ENCODE data around the gene PRICKLE3. TPM values are rescaled to one million over a fixed set of nuclear protein-coding genes. Genes with fewer than 3 reads are reported as not detected.
"Not testable (repeated sequence)": the region's sequence is repeated elsewhere in the genome, so short reads cannot be mapped to it uniquely, and the experiment has no call there.

PRICKLE3 gene
- total and polyA plus RNA-seq, 2 donors (not counting 1 experiment from before 2014, with no cell fraction given), result 2.7 to 7.4 TPM

DNA sequence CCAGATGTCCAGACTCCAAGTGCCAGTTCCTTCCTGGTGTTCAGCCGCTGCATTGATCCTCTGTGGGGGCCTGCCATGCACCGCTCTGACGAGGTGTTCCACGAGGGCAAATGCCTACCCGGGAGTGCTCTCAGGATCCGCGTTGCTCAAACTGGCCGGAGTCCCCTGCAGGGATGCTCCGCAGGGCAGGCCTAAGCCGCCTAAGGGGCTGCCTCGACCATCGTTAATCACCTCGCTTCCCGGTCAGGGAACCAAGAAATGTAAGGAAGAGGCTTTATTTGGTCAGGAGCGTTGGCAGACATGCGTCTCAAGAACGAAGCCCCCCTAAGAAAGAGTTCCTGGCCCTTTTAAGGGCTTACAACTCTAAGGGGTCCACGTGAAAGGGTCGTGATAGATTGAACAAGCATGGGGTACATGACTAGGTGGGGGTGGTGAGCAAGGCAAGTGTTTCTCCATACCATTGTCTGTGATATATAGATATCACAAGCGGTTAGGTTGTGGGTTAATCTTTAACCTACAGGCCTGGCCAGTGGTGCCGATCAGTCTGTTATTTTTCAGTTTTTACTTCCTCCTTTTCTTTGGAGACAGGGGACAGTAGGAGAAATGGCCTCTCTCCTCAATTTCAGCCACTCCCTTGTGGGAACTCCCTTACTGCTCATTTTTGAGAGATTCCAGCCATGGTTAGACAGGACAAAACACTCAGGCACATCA lies 37.6 kb downstream of the PRICKLE3 start:
- not testable (repeated sequence) for H4K20me1 ChIP-seq (ENCODE audit: control insufficient read depth, extremely low read depth, insufficient read depth, low read length); H3K9ac ChIP-seq (ENCODE audit: insufficient read depth, low read length); H2AFZ ChIP-seq (ENCODE audit: low read length); H3K4me2 ChIP-seq (ENCODE audit: extremely low read depth, insufficient read depth, low read length); H3K9me3 ChIP-seq (ENCODE audit: control insufficient read depth, insufficient read depth, low read depth, low read length); H3K79me2 ChIP-seq (ENCODE audit: control insufficient read depth, insufficient read depth, low read length); H3K4me1 ChIP-seq (ENCODE audit: control insufficient read depth, extremely low read depth, insufficient read depth, low read length); H3K27me3 ChIP-seq (ENCODE audit: control insufficient read depth, insufficient read depth, low read length); DNase-seq (ENCODE audit: low read depth in 2 of 2); H3K27ac ChIP-seq (ENCODE audit: insufficient read depth, low read length); H3K4me3 ChIP-seq (replicated peaks in 1 of 4; ENCODE audit: control extremely low read depth in 1 of 4, insufficient read depth in 1 of 4, low read depth in 3 of 4, low read length in 4 of 4); H3K36me3 ChIP-seq (ENCODE audit: control insufficient read depth, insufficient read depth, low read length)

DNA sequence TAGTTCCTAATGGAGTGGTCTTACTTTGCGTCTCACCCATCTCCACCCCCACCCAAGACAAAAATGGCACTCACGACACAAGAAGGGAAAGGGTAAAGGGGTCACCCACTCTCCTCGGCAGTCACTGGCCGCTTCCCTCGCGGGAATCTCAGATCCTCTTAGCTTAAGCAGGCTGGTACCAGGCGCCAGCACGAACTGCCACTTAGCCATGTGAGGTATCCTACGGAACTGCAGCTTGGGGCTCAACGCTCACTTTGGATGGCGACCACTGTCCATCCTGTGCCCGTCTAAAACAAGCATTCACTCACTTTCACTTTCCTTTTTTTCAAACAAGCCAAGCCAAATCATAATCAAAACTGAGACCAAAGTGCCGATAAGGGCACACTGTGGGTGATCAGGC lies 38.2 kb downstream of the PRICKLE3 start:
- no peak overlapping the region for H3K4me2 ChIP-seq (ENCODE audit: extremely low read depth, insufficient read depth, low read length)
- no peaks in the 10 kb centered on the region for H3K36me3 ChIP-seq (ENCODE audit: control insufficient read depth, insufficient read depth, low read length)
- H3K9me3 ChIP-seq (ENCODE audit: control insufficient read depth, insufficient read depth, low read depth, low read length), result no peaks in the 10 kb centered on the region
- no peaks in the 10 kb centered on the region for H3K27me3 ChIP-seq (ENCODE audit: control insufficient read depth, insufficient read depth, low read length)
- H4K20me1 ChIP-seq (ENCODE audit: control insufficient read depth, extremely low read depth, insufficient read depth, low read length), result no peaks in the 10 kb centered on the region
- no peak overlapping the region for H3K4me3 ChIP-seq (replicated peaks in 1 of 4; ENCODE audit: control extremely low read depth in 1 of 4, insufficient read depth in 1 of 4, low read depth in 3 of 4, low read length in 4 of 4)
- no peak overlapping the region for H2AFZ ChIP-seq (ENCODE audit: low read length)
- no peak overlapping the region for H3K27ac ChIP-seq (ENCODE audit: insufficient read depth, low read length)
- H3K9ac ChIP-seq (ENCODE audit: insufficient read depth, low read length), result no peak overlapping the region
- TF ChIP-seq, protein P1, sequence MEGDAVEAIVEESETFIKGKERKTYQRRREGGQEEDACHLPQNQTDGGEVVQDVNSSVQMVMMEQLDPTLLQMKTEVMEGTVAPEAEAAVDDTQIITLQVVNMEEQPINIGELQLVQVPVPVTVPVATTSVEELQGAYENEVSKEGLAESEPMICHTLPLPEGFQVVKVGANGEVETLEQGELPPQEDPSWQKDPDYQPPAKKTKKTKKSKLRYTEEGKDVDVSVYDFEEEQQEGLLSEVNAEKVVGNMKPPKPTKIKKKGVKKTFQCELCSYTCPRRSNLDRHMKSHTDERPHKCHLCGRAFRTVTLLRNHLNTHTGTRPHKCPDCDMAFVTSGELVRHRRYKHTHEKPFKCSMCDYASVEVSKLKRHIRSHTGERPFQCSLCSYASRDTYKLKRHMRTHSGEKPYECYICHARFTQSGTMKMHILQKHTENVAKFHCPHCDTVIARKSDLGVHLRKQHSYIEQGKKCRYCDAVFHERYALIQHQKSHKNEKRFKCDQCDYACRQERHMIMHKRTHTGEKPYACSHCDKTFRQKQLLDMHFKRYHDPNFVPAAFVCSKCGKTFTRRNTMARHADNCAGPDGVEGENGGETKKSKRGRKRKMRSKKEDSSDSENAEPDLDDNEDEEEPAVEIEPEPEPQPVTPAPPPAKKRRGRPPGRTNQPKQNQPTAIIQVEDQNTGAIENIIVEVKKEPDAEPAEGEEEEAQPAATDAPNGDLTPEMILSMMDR (conservative IDR thresholded peaks at IDR 0.05 in 1 of 2, IDR thresholded peaks at IDR 0.05 in 1 of 2; ENCODE audit: low read depth in 1 of 2, low read length in 2 of 2), result no peak
- no peak for TF ChIP-seq EZH2 (IDR thresholded peaks at IDR 0.05; ENCODE audit: low read length, missing control alignments)
- no peaks in the 10 kb centered on the region for H3K79me2 ChIP-seq (ENCODE audit: control insufficient read depth, insufficient read depth, low read length)
- no peaks in the 10 kb centered on the region for H3K4me1 ChIP-seq (ENCODE audit: control insufficient read depth, extremely low read depth, insufficient read depth, low read length)
- DNase-seq (ENCODE audit: low read depth in 2 of 2), result no peak

DNA sequence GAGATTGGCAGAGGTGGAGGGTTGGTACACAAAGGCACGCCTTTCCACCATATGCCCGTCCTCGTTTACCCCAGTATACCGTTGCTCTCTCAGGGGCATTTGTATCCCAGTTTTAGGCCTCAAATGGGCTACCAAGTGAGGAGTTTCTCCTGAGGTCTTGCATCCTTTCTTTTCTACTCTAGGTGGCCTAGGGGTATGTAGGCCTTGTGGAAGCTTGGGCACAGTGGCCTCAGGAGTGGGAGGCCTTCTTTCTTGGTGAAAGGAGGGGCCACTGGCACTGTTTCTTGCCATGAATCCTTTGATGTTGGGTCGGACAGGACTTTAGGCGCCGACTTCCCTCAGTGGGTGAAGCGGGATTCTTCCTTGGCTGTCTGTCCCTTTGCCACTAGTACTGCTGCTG lies 38.9 kb downstream of the PRICKLE3 start:
- Histone ChIP-seq H3K27ac (ENCODE audit: insufficient read depth, low read length) (no peak overlapping the region), H3K27me3 (ENCODE audit: control insufficient read depth, insufficient read depth, low read length) (no peaks in the 10 kb centered on the region), H3K9me3 (ENCODE audit: control insufficient read depth, insufficient read depth, low read depth, low read length) (no peaks in the 10 kb centered on the region)

DNA sequence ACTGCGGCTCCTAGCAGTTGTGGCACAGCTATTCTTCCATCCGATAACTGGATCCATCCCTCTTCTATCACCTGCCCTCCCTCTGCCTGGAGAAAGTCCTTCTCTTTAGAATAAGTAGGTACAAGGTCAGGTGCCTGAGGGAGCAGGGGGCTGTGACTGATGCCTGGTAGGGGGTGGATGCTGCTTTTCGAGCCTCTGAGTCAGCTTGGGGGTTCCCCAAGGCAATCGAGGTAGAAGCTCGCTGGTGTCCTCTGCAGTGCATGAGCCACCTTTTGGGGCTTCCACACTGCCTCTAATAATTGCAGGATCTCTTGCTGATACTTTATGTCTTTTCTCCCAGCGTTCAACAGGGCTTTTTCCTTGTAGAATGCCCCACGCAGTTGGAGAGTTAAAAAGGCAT lies 43.0 kb downstream of the PRICKLE3 start:
- not testable (repeated sequence) for H3K36me3 ChIP-seq (ENCODE audit: control insufficient read depth, insufficient read depth, low read length)

More for the DNA sequence above, 38.9 kb downstream of the PRICKLE3 start:
- Histone ChIP-seq H3K36me3 (ENCODE audit: control insufficient read depth, insufficient read depth, low read length) (no peaks in the 10 kb centered on the region), H2AFZ (ENCODE audit: low read length) (no peak overlapping the region), H3K9ac (ENCODE audit: insufficient read depth, low read length) (no peak overlapping the region), H3K79me2 (ENCODE audit: control insufficient read depth, insufficient read depth, low read length) (no peaks in the 10 kb centered on the region), H3K4me3 (replicated peaks in 1 of 4; ENCODE audit: control extremely low read depth in 1 of 4, insufficient read depth in 1 of 4, low read depth in 3 of 4, low read length in 4 of 4) (no peak overlapping the region), H3K4me2 (ENCODE audit: extremely low read depth, insufficient read depth, low read length) (no peak overlapping the region), H3K4me1 (ENCODE audit: control insufficient read depth, extremely low read depth, insufficient read depth, low read length) (no peaks in the 10 kb centered on the region), H4K20me1 (ENCODE audit: control insufficient read depth, extremely low read depth, insufficient read depth, low read length) (no peaks in the 10 kb centered on the region)
- TF ChIP-seq, protein P1 (conservative IDR thresholded peaks at IDR 0.05 in 1 of 2, IDR thresholded peaks at IDR 0.05 in 1 of 2; ENCODE audit: low read depth in 1 of 2, low read length in 2 of 2), result no peak
- no peak for TF ChIP-seq EZH2 (IDR thresholded peaks at IDR 0.05; ENCODE audit: low read length, missing control alignments)
- DNase-seq (ENCODE audit: low read depth in 2 of 2), result no peak

More for the DNA sequence above, 43.0 kb downstream of the PRICKLE3 start:
- H3K4me1 ChIP-seq (ENCODE audit: control insufficient read depth, extremely low read depth, insufficient read depth, low read length); H2AFZ ChIP-seq (ENCODE audit: low read length); DNase-seq (ENCODE audit: low read depth in 2 of 2); H3K27me3 ChIP-seq (ENCODE audit: control insufficient read depth, insufficient read depth, low read length); H3K9me3 ChIP-seq (ENCODE audit: control insufficient read depth, insufficient read depth, low read depth, low read length); H3K79me2 ChIP-seq (ENCODE audit: control insufficient read depth, insufficient read depth, low read length); H4K20me1 ChIP-seq (ENCODE audit: control insufficient read depth, extremely low read depth, insufficient read depth, low read length); H3K4me3 ChIP-seq (replicated peaks in 1 of 4; ENCODE audit: control extremely low read depth in 1 of 4, insufficient read depth in 1 of 4, low read depth in 3 of 4, low read length in 4 of 4); H3K9ac ChIP-seq (ENCODE audit: insufficient read depth, low read length); H3K4me2 ChIP-seq (ENCODE audit: extremely low read depth, insufficient read depth, low read length); H3K27ac ChIP-seq (ENCODE audit: insufficient read depth, low read length): not testable (repeated sequence)

Measured in fibroblast of lung (primary cell).